KOPT-K1 (cell line): Measurements from ENCODE around the gene C5AR1.
"Not testable (repeated sequence)": the region's sequence is repeated elsewhere in the genome, so short reads cannot be mapped to it uniquely, and the experiment has no call there.

Experiments used
- H3K27ac ChIP-seq: fragments of 200-600 bp; sonication (generic); 2 replicates; pipeline ENCODE4 v1.5.1; 2016; ENCODE audit warnings: antibody characterized with exemption, mild to moderate bottlenecking, low read depth, low read length; ENCODE audit not compliant: poor library complexity, severe bottlenecking
- H3K36me3 ChIP-seq: fragments of 200-600 bp; sonication (generic); 2 replicates; pipeline ENCODE4 v1.5.1; 2017; ENCODE audit warnings: antibody characterized with exemption, mild to moderate bottlenecking, low read length, moderate library complexity; ENCODE audit not compliant: insufficient read depth
- H3K9me3 ChIP-seq: fragments of 200-600 bp; sonication (generic); 2 replicates; pipeline ENCODE4 v1.5.1; 2017; ENCODE audit warnings: antibody characterized with exemption, low read length, mild to moderate bottlenecking; ENCODE audit not compliant: insufficient read depth, poor library complexity, severe bottlenecking

Gene C5AR1

GRCh38 chr19:47357788-47358680 is 48.4 kb downstream of the C5AR1 start:
- H3K9me3 ChIP-seq: no peaks in the 10 kb centered on the region
- no peak overlapping the region for H3K27ac ChIP-seq
- peaks cover 98% of the 10 kb centered on the region for H3K36me3 ChIP-seq

DNA sequence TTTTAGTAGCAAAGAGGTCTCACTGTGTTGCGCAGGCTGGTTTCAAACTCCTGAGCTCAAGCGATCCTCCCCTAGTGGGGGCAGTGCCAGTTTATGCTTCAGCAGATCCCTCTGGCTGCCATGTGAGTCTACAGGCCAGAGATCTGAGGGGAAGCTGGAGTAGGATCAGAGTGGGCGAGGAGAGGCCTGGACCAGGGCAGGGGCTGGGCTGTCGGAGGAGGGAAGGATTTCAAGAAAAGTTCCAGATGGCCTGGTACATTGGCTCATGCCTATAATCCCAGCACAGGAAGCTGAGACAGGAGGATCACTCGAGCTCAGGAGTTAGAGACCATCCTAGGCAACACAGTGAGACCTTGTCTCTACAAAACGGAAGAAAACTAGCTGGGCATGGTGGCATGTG is 49.3 kb downstream of the C5AR1 start:
- peaks cover 98% of the 10 kb centered on the region for H3K36me3 ChIP-seq

GRCh38 chr19:47362321-47362720 is 52.7 kb downstream of the C5AR1 start:
- Histone ChIP-seq H3K9me3 (no peaks in the 10 kb centered on the region), H3K36me3 (peaks cover 92% of the 10 kb centered on the region), H3K27ac (no peak overlapping the region)

More for the DNA sequence above, 49.3 kb downstream of the C5AR1 start:
- Histone ChIP-seq H3K27ac (no peak overlapping the region), H3K9me3 (no peaks in the 10 kb centered on the region)

- peaks cover 82% of the 10 kb centered on the region for H3K36me3 ChIP-seq
- H3K27ac ChIP-seq: no peak overlapping the region
- H3K9me3 ChIP-seq: no peaks in the 10 kb centered on the region
These were observed 54.3 kb downstream of the C5AR1 start for GRCh38 chr19:47363758-47364531.

GRCh38 chr19:47365455-47365854 is 55.8 kb downstream of the C5AR1 start:
- peaks cover 82% of the 10 kb centered on the region for H3K36me3 ChIP-seq

GRCh38 chr19:47370045-47370611 is 60.5 kb downstream of the C5AR1 start:
- peaks cover 85% of the 10 kb centered on the region for H3K36me3 ChIP-seq
- H3K27ac ChIP-seq: no peak overlapping the region
- H3K9me3 ChIP-seq: no peaks in the 10 kb centered on the region

More at GRCh38 chr19:47365455-47365854, 55.8 kb downstream of the C5AR1 start:
- not testable (repeated sequence) for H3K27ac ChIP-seq, H3K9me3 ChIP-seq

DNA sequence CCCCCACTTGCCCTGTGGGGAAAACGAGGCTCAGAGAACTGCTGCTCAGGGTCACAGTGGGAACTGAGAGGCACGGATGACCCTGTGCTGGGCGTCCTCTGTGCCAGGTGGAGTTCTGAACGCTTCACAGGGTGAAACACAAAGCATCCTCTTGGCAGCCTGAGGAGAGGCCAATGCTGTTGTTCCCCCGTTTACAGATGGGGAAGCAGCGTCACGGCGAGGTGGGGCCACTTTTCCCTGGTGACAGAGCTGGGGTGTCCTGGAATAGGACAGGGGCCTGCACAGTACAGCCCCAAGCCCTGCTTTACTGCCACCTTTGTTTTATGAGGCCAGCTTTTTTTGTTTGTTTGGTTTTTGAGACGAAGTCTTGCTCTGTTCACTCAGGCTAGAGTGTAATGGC is 61.6 kb downstream of the C5AR1 start:
- no peaks in the 10 kb centered on the region for H3K9me3 ChIP-seq
- H3K36me3 ChIP-seq: peaks cover 87% of the 10 kb centered on the region
- no peak overlapping the region for H3K27ac ChIP-seq
